GM19239 (cell line): ENCODE measurements around the gene CHD2.
"Not testable (repeated sequence)": the region's sequence is repeated elsewhere in the genome, so short reads cannot be mapped to it uniquely, and the experiment has no call there.

ENCODE experiments used
- DNase-seq: peaks from one replicate; pipeline ENCODE4 v3.0.0; 2011; ENCODE audit warnings: low spot score; ENCODE audit not compliant: insufficient read length
- FAIRE-seq: peaks from 2 replicates; lab custom pipeline; 2011; peaks lifted over from hg19 to GRCh38; lab: Jason Lieb, UNC

CHD2 gene

GRCh38 chr15:93029836-93030429, 129.8 kb downstream of the CHD2 start:
- no peak for DNase-seq

GRCh38 chr15:93030430-93031102, 130.4 kb downstream of the CHD2 start:
- FAIRE-seq (peak; percentile 78), DNase-seq (peak; percentile 82)

More at GRCh38 chr15:93029836-93030429, 129.8 kb downstream of the CHD2 start:
- no peak for FAIRE-seq

GRCh38 chr15:93031103-93031464, 131.0 kb downstream of the CHD2 start:
- DNase-seq (no peak), FAIRE-seq (no peak)

- DNase-seq, FAIRE-seq: not testable (repeated sequence)
Observed at GRCh38 chr15:93031557-93032384, 131.6 kb downstream of the CHD2 start.

GRCh38 chr15:93032515-93033206, 132.5 kb downstream of the CHD2 start:
- not testable (repeated sequence) for DNase-seq, FAIRE-seq

GRCh38 chr15:93033434-93034045, 133.4 kb downstream of the CHD2 start:
- no peak for DNase-seq
- FAIRE-seq = no peak

GRCh38 chr15:93034512-93034911, 134.4 kb downstream of the CHD2 start:
- FAIRE-seq (no peak), DNase-seq (no peak)

- no peak for DNase-seq
- FAIRE-seq = no peak
Observed at GRCh38 chr15:93035092-93035915, 135.2 kb downstream of the CHD2 start.

- peak; percentile 82 for FAIRE-seq
- DNase-seq = peak; percentile 71
Observed at GRCh38 chr15:93035953-93036810, 136.1 kb downstream of the CHD2 start.

GRCh38 chr15:93036951-93037819, 137.1 kb downstream of the CHD2 start:
- DNase-seq (no peak), FAIRE-seq (no peak)

GRCh38 chr15:93037820-93038705, 137.9 kb downstream of the CHD2 start:
- DNase-seq (no peak), FAIRE-seq (no peak)

- not testable (repeated sequence) for FAIRE-seq, DNase-seq
Observed at GRCh38 chr15:93039562-93040287, 139.6 kb downstream of the CHD2 start.

- FAIRE-seq (no peak), DNase-seq (no peak)
Observed at GRCh38 chr15:93040288-93041158, 140.4 kb downstream of the CHD2 start.

- no peak for FAIRE-seq
- DNase-seq = no peak
Observed at GRCh38 chr15:93041159-93041547, 141.0 kb downstream of the CHD2 start.

- DNase-seq (no peak), FAIRE-seq (no peak)
Observed at GRCh38 chr15:93042211-93042610, 142.1 kb downstream of the CHD2 start.
